Measurements from ENCODE around the gene ME3. TPM values are rescaled to one million over a fixed set of nuclear protein-coding genes. Genes with fewer than 3 reads are reported as not detected.

The ME3 gene
- 41.7 and 44.2 TPM in 2 replicates for polyA plus RNA-seq

DNA sequence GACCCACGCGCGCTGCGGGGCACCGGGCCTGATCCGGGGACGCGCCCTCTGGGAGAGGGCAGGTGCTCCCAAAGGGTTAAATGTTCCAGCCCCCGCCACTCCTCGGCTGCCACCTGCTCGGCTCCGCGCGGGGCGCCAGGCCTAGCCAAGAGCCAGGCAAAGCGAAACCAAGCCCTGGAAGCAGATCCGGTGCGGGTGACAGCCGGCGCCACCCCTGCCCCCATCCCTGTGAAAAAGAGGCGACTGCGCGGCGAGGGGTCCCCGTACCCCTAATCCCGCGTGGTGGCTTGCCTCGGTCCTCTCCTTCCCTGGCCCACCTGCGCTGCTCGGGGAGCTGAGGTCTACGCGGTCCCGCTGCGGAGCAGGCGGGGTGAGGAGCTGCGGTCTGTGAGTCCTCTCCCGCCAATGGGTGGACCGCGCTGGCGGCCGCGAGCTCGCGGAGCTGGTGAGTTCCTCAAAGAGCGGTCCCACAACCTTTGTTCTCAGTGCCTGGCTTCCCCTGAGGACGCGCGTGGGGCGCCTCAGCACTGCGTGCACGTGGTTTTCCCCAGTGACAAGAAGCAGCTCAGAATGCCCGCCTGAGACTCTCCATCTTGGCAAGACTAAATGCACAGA, at the start of gene ME3:
Gene ME3 (minus strand): TSS at position 610 of the 615 bp plus-strand sequence.

Other genes with a start within 250 kb of the ME3 start
- gene PRSS23, start 127.9 kb upstream of the ME3 start, polyA plus RNA-seq, result 7.1 and 7.4 TPM in 2 replicates

Data from Purkinje cell (primary cell).